Prostate gland (tissue), 2 donors: ENCODE measurements around the gene SPIC.

ENCODE experiments used
- CTCF ChIP-seq, 4 experiments: fragments of 200-600 bp in 2 of 4; fragments of 450-650 bp in 2 of 4; sonication (generic) in 2 of 4; IDR thresholded peaks; 1 replicate in 3 of 4; 2 replicates in 1 of 4; pipeline ENCODE4 v1.5.1; 2016 to 2019; ENCODE audit warnings: antibody characterized with exemption in 4 of 4, mild to moderate bottlenecking in 2 of 4, moderate library complexity in 2 of 4
- POLR2A ChIP-seq: fragments of 450-650 bp; IDR thresholded peaks from one replicate; pipeline ENCODE4 v1.6.1; 2016; ENCODE audit warnings: antibody characterized with exemption, mild to moderate bottlenecking
- POLR2AphosphoS5 ChIP-seq: sonication (generic); formaldehyde crosslinking; IDR thresholded peaks from one replicate; pipeline ENCODE4 v1.6.1; 2017; ENCODE audit warnings: antibody characterized with exemption

DNA sequence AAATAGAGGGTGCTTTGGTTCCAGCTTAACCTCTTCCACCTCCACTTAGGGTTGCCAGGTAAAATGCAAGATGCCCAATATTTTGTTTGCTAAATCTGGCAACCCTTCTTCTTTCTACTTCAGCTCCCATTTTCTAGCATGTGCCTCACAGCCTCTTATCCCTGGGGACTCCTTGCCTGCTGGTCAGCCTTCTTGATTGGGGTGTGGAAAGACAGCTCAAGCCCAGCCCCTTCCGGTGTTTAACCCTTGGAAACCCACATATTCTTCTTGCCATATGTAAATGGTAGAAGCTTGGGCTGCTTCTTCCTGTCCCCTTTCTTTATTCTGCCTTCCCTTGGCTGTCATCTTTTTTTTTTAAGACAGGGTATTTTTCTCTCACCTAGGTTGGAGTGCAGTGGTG, 5.7 kb downstream of the SPIC start:
- no peak for TF ChIP-seq CTCF (IDR thresholded peaks at IDR 0.05)
- TF ChIP-seq POLR2A: no peak
- no peak for TF ChIP-seq POLR2AphosphoS5
